Prostate gland (tissue), 2 donors: ENCODE measurements around the gene TDRD1. TPM values are rescaled to one million over a fixed set of nuclear protein-coding genes. Genes with fewer than 3 reads are reported as not detected.

Experiments
- DNase-seq: peaks from one replicate; pipeline ENCODE4 v3.0.0-alpha.2; 2019; ENCODE audit warnings: low spot score
- H3K27ac ChIP-seq, 2 donors: fragments of 200-600 bp; sonication (generic); 2 replicates each; pipeline ENCODE4 v1.5.1; 2017 to 2019
- H3K27me3 ChIP-seq: fragments of 200-600 bp; sonication (generic); replicated peaks from 2 replicates; pipeline ENCODE4 v1.5.1; 2019; ENCODE audit not compliant: insufficient read depth
- H3K36me3 ChIP-seq, 2 donors: fragments of 200-600 bp; sonication (generic); 1 replicate in 1 of 2; 2 replicates in 1 of 2; pipeline versions ENCODE4 v1.5.1 to v1.8.1; 2017 to 2019
- H3K4me1 ChIP-seq: fragments of 200-600 bp; sonication (generic); replicated peaks from 2 replicates; pipeline ENCODE4 v1.5.1; 2019
- H3K4me3 ChIP-seq, 2 donors: fragments of 200-600 bp; sonication (generic); 2 replicates each; pipeline ENCODE4 v1.5.1; 2017 to 2019
- H3K9me3 ChIP-seq: fragments of 200-600 bp; sonication (generic); 2 replicates; pipeline ENCODE4 v1.5.1; 2017
- CTCF ChIP-seq, 4 experiments: fragments of 200-600 bp in 2 of 4; fragments of 450-650 bp in 2 of 4; sonication (generic) in 2 of 4; IDR thresholded peaks; 1 replicate in 3 of 4; 2 replicates in 1 of 4; pipeline ENCODE4 v1.5.1; 2016 to 2019; ENCODE audit warnings: antibody characterized with exemption in 4 of 4, mild to moderate bottlenecking in 2 of 4, moderate library complexity in 2 of 4
- POLR2A ChIP-seq: fragments of 450-650 bp; IDR thresholded peaks from one replicate; pipeline ENCODE4 v1.6.1; 2016; ENCODE audit warnings: antibody characterized with exemption, mild to moderate bottlenecking
- POLR2AphosphoS5 ChIP-seq: sonication (generic); formaldehyde crosslinking; IDR thresholded peaks from one replicate; pipeline ENCODE4 v1.6.1; 2017; ENCODE audit warnings: antibody characterized with exemption
- WGBS: methylation state at CpG from one replicate; pipeline ENCODE4 v1.1.5; 2018; 5-methylcytosine and 5-hydroxymethylcytosine counted together
- intact Hi-C: fragments of 100-400 bp; cut with DNase I; formaldehyde crosslinking; loops from one replicate; pipeline ENCODE4 v1.14.2; 2022
- total RNA-seq, 2 donors: library from RNA; depleted of rRNA; stranded (reverse); fragments of >200 nt; gene quantifications; one replicate each; pipeline ENCODE4 v1.1.0, GENCODE V29; 2016

TDRD1 gene
- total RNA-seq, 2 donors from 2014 or later: 16.0 TPM; not detected in 1

- no peaks in the 10 kb centered on the region for H3K36me3 ChIP-seq
- no peaks in the 10 kb centered on the region for H3K9me3 ChIP-seq
- H3K4me1 ChIP-seq: no peaks in the 10 kb centered on the region
- no peaks in the 10 kb centered on the region for H3K27me3 ChIP-seq
- intact Hi-C loops: no loop called here
- no peak for DNase-seq
- TF ChIP-seq CTCF (IDR thresholded peaks at IDR 0.05): no peak
- no peak for TF ChIP-seq POLR2AphosphoS5
- H3K27ac ChIP-seq: no peak overlapping the region
- H3K4me3 ChIP-seq: no peak overlapping the region
- 100% methylated on average over 1 of the region's 1 CpG for WGBS
Measured at GRCh38 chr10:114250716-114251115, 71.6 kb downstream of the TDRD1 start.

DNA sequence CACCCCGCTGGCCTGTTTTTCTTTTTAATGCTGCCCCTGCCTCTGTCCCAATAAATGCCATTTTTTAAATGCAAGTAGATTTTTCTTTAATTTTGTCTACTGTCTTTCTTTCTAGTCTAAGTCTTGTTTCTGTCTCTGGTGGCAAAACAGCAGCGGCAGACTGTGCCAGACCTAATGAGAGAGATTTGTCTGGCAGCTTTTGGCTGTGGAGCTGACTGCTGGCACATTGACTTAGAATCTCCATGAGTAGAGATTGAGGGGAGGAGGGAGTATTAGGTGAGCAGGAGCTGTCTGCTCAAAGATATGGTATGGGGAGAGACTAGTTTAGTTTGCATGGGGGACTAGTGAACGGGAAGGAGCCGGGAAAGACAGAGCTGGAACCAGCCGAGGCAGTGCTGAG is 72.9 kb downstream of the TDRD1 start:
- no peak for DNase-seq
- Histone ChIP-seq H3K4me3 (no peak overlapping the region), H3K27me3 (no peaks in the 10 kb centered on the region), H3K36me3 (no peaks in the 10 kb centered on the region), H3K27ac (no peak overlapping the region), H3K4me1 (no peaks in the 10 kb centered on the region), H3K9me3 (no peaks in the 10 kb centered on the region)
- intact Hi-C loops: no loop called here
- WGBS: 84% methylated on average over 5 of the region's 5 CpGs
- TF ChIP-seq CTCF (IDR thresholded peaks at IDR 0.05) (no peak), POLR2AphosphoS5 (no peak), POLR2A (no peak)

DNA sequence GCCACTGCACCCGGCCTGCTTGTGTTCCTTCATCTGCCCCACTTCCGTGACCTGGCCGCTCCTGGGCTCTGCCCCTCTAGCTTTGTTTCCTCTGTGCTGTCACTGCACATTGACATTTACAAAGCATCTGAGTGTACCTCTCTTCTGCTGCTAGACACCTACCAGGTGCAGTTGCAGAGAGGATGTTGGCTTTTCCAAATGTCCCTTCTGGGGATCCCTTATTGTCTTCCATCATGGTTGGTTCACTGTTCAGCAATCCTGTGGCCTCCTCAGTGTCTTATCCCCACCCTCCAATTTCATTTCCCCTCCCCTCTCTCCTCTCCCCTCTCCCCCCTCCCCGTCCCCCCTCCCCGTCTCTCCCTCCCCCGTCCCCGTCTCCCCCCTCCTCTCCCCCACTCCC is 73.7 kb downstream of the TDRD1 start:
- H3K36me3 ChIP-seq: no peaks in the 10 kb centered on the region
- H3K4me1 ChIP-seq: no peaks in the 10 kb centered on the region
- H3K9me3 ChIP-seq: no peaks in the 10 kb centered on the region
- DNase-seq: no peak
- no peaks in the 10 kb centered on the region for H3K27me3 ChIP-seq
- intact Hi-C loops: no loop called here
- no peak overlapping the region for H3K27ac ChIP-seq
- H3K4me3 ChIP-seq: no peak overlapping the region
- 100% methylated on average over 3 of the region's 7 CpGs for whole genome bisulfite sequencing
- no peak for TF ChIP-seq CTCF (IDR thresholded peaks at IDR 0.05)

- 100% methylated on average over 1 of the region's 1 CpG for WGBS
- intact Hi-C loops: no loop called here
- Histone ChIP-seq H3K36me3 (no peaks in the 10 kb centered on the region), H3K9me3 (no peaks in the 10 kb centered on the region), H3K27ac (no peak overlapping the region), H3K4me3 (no peak overlapping the region), H3K27me3 (no peaks in the 10 kb centered on the region), H3K4me1 (no peaks in the 10 kb centered on the region)
- DNase-seq: no peak
- no peak for TF ChIP-seq POLR2AphosphoS5
- TF ChIP-seq POLR2A: no peak
- no peak for TF ChIP-seq CTCF (IDR thresholded peaks at IDR 0.05)
Measured at GRCh38 chr10:114255227-114255626, 76.1 kb downstream of the TDRD1 start.

DNA sequence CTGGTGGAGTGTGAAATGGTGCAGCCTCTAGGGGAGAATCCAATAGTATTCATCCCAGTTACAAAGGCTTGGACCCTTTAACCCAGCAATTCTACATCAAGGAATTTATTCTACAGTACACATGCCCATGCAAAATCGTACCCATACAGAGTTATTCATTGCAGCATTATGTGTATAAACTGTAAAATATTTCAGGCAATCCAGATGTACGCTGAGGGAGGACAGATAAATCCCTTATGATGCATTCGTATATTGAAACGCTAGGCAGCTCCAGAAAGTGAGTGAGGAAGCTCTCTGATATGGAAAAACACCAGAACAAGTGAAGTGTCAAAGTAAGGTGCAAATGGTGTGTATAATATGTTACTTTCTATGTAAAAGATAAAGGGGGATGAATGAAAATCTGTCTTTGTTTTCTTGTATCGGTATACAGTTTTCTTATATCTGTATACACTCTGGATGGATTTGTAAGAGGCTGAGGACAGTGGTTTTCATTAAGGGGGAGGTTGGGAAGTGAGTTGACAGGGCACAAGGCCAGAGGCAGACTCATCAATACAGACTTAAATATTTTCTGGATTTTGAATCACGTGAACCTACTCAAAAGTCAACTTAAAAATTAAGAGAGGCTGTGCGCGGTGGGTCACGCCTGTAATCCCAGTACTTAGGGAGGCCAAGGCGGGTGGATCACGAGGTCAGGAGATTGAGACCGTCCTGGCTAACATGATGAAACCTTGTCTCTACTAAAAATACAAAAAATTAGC is 77.0 kb downstream of the TDRD1 start:
- H3K9me3 ChIP-seq: no peaks in the 10 kb centered on the region
- WGBS: 84% methylated on average over 12 of the region's 12 CpGs
- no peak for DNase-seq
- intact Hi-C loops: no loop called here
- H3K4me1 ChIP-seq: no peaks in the 10 kb centered on the region
- no peak overlapping the region for H3K4me3 ChIP-seq
- no peaks in the 10 kb centered on the region for H3K36me3 ChIP-seq
- no peaks in the 10 kb centered on the region for H3K27me3 ChIP-seq
- H3K27ac ChIP-seq: no peak overlapping the region
- TF ChIP-seq POLR2AphosphoS5 (no peak), POLR2A (no peak), CTCF (IDR thresholded peaks at IDR 0.05) (no peak)
